ENCODE data around the gene PDK1.
A peak's percentile ranks its signal among the peaks of the same experiment; 100 is the strongest.
"Not testable (repeated sequence)": the region's sequence is repeated elsewhere in the genome, so short reads cannot be mapped to it uniquely, and the experiment has no call there.

Gene PDK1

DNA sequence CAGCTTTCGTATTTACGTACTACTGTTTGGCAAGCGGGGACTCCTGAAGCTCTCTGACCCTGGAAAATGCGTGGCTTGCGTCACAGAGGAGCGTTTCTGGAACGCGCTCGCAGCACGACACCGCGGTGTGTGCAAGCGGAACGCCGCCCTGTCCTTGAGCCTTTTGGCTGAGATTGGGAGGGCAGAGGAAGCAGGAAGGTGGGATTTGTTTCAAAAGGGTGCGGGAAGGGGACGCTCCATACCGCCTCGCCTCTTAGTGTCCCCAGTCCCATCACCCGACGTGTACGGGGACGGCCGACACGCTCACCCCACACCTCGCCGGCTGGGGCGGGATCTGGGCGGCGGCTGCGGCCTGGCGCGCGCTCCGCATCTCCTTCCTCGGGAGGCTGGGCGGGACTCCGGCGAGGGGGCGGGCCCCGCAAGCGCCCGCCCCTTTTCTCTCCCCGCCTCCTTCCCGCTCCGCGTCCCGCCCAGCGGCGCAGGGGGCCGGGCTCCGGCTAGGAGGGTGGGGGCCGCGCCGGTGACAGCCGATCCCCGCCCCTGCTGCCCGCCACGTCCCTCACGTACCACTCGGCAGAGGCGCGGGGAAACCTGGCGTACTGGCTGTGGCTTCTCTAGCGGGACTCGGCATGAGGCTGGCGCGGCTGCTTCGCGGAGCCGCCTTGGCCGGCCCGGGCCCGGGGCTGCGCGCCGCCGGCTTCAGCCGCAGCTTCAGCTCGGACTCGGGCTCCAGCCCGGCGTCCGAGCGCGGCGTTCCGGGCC is at the start of gene PDK1:
TSS of gene PDK1 (plus strand) at position 569 of the 762 bp plus-strand sequence. CDS start at position 630, 61 bp downstream.
- DNase-seq, result peak; percentile 91

GRCh38 chr2:172507199-172507598 is 48.7 kb upstream of the PDK1 start:
- DNase-seq, result no peak

DNA sequence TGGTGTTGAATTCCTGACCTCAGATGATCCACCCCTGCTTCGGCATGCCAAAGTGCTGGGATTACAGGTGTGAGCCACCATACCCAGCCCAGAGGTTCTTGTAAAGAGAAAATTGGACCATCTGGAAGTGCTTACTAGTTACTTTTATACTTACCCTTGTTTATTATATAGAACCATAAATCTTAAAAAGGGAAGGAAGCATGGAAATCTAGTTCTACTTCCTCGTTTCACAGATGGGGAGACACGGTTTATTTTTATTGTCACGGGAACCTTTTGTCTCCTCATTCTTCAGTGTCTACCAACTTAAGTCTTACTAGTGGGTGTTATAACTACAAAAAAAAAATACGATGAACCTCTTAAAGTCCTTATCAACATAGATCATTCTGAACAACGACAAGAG is 45.8 kb upstream of the PDK1 start:
- DNase-seq, result no peak

GRCh38 chr2:172510548-172510947 is 45.3 kb upstream of the PDK1 start:
- no peak for DNase-seq

- DNase-seq, result no peak
These were observed 42.9 kb upstream of the PDK1 start for GRCh38 chr2:172512810-172513523.

GRCh38 chr2:172513524-172513900 is 42.4 kb upstream of the PDK1 start:
- no peak for DNase-seq

DNA sequence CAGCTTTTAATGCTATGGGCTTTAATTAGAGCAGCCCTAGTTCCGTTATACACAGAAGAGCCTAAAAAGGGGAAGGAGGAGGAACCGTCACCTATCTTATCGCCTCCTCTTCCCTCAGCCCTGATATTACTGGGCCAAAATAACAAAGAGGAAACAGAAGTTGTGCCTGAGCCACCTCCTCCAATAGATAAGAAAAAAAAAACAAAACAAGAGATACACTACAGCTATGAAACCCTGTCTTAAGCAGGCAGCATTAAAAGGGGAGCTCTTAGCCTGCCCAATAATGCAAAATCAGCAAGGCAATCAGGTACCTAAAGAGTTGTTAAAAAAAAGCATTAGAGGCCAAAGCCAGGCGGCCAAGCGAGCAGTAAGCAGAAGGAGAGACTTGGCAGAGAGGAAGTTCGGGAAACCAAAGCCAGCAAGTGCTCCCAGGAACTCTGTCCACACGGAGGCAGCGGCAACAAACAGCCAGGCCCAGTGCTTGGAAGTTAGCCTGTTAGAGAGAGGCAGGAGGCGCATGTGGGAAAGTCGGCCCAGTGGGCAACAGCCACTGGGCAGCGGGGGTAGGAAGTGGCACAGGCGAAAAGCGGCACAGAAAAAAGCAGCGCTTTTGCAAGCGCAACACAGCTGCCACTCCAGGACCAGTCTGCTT is 41.8 kb upstream of the PDK1 start:
- DNase-seq, result no peak

DNA sequence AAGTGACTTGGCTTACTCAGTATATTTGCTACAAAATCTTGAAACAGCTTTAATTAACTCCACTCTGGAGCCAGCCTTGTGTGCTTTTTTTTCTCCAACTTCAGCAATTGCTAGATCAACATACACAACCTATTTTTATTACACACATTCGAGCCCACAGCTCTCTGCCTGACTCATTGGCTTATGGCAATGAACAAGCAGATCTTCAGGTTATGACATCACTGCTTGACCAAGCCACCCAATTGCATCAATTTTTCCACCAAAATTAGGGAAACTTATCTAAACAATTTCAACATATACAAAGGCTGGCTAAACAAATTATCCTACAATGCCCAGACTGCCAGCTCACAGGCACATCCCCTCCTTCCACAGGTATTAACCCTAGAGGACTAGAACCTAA is 39.6 kb upstream of the PDK1 start:
- no peak for DNase-seq

GRCh38 chr2:172518995-172519394 is 36.9 kb upstream of the PDK1 start:
- no peak for DNase-seq

GRCh38 chr2:172525601-172526000 is 30.3 kb upstream of the PDK1 start:
- DNase-seq, result no peak

DNA sequence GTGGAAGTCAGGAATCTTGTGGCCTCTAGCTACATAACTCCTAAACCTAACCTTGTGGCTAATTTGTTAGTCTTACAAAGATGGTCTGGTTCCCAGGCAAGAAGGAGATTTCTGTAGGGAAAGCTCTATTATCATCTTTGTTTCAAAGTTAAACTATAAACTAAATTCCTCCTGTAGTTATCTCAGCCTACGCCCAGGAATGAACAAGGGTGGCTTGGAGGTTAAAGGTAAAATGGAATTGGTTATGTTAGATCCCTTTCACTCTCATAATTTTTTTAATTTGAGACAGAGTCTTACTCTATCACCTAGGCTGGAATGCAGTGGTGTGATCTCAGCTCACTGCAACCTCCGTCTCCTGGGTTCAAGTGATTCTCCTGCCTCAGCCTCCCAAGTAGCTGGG is 24.6 kb upstream of the PDK1 start:
- DNase-seq, result no peak

DNA sequence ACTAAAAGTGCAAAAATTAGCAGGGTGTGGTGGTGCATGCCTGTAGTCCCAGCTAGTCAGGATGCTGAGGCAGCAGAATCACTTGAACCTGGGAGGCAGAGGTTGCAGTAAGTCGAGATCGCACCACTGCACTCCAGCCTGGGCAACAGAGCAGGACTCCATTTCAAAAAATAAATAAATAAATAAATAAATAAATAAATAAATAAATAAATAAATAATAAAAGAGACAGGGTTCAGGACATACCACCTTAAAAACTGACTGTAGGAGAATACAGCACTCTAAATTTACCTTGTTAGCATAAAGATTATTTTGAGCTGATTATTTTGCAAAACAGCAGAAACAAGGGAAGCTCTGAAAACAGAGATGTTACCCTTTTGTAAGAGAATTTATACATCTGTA is 23.4 kb upstream of the PDK1 start:
- DNase-seq, result not testable (repeated sequence)

DNA sequence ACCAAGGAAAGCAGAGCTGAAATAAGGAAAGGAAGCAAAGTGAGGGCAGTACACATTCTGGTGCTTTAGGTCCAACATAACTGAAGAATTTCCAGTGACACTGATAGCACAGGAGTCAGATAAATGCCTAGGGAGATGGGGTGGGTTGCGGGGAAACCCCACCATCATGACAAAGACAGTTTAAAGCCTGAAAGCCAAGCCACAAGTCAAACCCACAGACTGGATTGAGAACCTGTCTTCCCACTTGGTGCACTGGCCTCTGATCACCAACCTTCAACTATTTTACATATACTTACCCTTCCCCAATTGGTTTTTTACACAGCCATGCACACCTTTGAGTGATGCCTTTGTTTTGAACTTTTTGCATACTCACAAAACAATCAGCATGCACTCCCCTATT is 22.2 kb upstream of the PDK1 start:
- no peak for DNase-seq

DNA sequence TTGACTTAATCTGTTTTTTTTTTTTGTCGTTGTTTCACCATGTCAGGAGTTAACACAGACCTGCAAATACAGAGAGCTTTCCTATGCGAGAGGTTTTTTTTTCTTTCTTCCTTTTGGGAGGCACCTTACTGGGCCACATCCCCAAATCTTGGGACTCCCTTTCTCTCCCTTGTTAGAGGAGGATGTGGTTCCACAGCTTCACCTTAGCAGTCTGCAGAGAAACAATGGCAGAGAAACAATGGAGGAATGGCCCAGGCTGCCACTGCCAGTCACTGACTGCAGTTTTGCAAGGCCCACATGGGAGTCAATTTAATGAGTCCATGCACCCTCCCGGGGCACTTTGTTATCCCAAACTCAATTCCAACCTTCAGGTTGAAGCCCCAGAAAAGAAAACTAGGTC is 20.8 kb upstream of the PDK1 start:
- DNase-seq, result no peak

GRCh38 chr2:172537851-172538250 is 18.0 kb upstream of the PDK1 start:
- not testable (repeated sequence) for DNase-seq

DNA sequence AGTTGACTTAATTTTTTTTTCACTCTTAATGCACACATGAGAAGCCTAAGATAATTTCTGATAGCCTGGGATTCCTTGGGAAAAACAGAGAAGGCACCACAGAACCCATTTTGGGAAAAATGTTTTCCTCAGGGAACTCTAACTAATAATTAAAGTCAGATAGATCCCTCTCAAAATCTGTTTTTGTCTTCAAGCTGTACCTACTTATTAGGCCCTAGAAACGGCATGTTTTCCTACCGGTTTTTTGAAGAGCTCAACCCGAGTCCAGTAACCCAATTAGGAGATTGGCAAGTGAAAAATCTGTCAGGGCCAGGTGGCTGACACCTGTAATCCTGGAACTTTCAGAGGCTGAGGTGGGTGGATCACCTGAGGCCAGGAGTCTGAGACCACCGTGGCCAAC is 16.1 kb upstream of the PDK1 start:
- DNase-seq, result no peak

GRCh38 chr2:172540421-172540820 is 15.5 kb upstream of the PDK1 start:
- no peak for DNase-seq

- no peak for DNase-seq
These were observed 10.3 kb upstream of the PDK1 start for GRCh38 chr2:172545408-172546075.

- DNase-seq, result no peak
These were observed 6.8 kb upstream of the PDK1 start for GRCh38 chr2:172549131-172549530.

DNA sequence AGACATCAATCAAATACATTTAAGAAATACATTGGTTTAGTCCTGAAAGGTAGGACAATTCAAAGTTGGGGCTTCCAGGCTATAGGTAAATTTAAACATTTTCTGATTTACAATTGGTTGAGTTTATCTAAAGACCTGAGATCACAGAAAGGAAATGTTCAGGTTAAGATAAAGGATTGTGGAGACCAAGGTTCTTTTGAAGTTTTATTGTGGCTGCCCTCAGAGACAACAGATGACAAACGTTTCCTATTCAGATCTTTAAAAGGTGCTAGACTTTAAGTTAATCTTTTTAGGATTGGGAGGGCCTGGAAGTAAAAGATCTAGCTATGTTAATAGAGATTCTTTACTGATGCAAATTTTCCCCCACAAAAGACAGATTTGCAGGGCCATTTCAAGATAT is 6.1 kb upstream of the PDK1 start:
- DNase-seq, result not testable (repeated sequence)

DNA sequence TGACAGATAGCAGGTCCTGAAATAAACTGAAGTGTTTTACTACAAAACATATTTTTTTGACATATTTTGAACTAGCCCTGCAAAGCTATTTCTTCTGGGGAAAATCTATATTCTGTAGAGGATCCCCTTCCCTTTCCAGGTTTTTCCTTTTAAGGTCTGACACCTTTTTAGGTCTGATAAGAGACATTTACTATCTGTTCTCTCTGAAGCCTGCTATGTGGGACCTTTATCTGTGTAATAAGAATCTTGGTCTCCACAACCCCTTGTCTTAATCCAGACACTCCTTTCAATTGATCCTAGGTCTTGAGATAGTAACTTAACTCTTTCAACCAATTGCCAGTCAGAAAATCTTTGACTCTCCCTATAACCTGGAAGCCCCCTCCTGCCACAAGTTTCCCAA is 5.5 kb upstream of the PDK1 start:
- DNase-seq, result no peak

DNA sequence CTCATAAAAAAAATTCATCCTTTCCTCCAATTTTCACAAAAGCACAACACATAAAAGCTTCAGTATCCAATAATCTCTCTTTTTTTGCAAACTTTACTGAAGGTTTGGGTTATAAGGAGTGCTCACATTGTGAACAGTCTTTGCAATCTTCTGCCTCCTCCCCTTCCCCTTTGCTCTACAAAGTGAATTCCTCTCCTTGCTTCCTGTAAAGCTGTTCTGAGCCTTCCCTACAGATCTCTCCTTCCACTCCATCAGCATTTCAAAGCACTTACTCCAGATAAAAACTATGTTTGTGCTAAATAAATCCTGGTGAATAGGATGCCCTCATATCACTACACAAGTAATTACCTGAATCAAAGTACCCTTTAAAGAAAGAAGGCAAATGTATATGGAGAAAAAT is 4.6 kb upstream of the PDK1 start:
- DNase-seq, result no peak

DNA sequence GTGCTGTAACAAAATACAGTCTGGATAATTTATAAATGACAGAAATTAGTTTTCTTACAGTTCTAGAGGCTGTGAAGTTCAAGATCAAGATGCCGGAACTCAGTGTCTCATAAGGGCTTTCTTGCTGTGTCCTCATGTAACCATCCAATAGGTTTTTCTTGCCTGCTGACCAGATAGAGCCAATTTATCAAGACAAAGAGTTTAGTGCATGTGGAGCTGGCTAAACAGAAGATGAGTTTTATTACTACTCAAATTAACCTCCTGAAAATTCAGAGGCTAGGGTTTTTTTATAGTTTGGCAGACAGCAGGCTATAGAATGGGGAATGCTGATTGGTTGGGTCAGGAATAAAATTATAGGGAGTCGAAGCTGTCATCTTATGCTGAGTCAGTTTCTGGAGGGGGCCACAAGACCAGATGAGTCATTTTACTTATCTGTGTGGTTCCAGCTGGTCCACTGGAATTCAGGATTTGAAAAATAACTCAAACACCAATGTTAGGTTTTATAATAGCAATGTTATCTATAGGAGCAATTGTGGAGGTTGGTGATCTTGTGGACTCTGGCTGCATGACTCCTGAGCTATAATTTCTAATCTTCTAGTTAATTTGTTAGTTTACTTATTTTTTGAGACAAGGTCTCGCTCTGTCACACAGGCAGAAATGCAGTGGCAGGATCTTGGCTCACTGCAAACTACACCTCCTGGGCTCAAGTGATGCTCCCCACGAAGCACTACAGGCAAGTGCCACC is 3.2 kb upstream of the PDK1 start:
- DNase-seq, result no peak

Data from NCI-H345 (cell line).